NCI-H460 (cell line): ENCODE data around the gene MBNL2. TPM values are rescaled to one million over a fixed set of nuclear protein-coding genes. Genes with fewer than 3 reads are reported as not detected.
A peak's percentile ranks its signal among the peaks of the same experiment; 100 is the strongest.

Experiments used
- DNase-seq: peaks from one replicate; pipeline ENCODE4 v3.0.0-alpha.2; 2016; ENCODE audit warnings: low read depth; ENCODE audit errors: extremely low read depth
- total RNA-seq: library from RNA; depleted of rRNA; stranded (reverse); fragments of >200 nt; shearing (Covaris generic); gene quantifications from 2 replicates; pipeline ENCODE4 v1.2.3, GENCODE V29; 2014

MBNL2 gene
- total RNA-seq, 1 experiment from 2014 or later, result 48.9 TPM

DNA sequence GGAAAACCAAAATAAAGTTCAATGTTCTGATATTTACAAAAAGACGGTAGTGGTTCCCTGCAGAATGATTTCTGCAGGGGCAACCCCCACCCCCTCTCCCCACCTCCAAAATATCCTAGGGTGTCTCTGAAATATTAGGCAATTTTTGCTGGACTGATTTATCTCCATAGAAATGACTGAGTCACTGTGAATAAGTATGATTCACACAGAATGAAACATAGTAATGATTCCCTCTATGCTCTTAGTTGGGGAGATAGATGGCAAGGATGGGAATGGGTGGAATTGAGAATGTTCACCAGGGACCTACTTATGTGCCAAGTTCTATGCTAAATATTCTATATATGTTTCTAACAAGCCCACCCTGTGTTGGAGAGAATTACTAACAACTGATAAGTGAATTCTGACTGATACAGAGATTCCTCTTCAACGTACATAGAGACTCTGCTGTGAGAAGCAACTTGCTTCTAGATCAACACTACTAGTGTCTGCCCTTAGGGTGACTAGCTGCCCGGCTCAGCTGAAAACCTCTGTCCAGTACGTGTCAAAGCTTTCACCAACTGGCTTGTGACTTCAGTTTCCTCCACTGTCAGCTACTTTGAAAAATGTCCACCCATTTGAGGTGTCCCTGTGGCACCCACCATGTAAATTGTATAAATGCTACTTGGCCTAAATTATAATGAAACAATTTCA lies 173.5 kb downstream of the MBNL2 start:
- DNase-seq, result peak; percentile 26

DNA sequence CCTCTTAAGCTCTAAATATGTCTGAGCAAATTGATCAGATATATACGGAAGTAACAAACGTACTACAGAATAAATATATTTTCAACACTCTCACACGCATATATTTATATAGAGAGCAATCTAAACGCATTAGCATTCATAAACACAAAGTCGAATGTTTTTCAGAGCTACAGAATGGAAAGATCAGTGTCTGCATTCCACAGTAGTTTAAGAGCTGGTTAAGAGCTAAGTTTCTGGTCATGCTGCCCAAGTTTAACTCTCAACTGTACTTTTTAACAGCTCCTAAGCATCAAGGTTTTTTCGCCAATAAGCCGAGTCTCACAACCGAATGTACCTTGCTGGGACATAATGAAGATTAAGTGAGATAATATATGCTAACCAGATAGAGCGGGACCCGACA lies 175.1 kb downstream of the MBNL2 start:
- no peak for DNase-seq

DNA sequence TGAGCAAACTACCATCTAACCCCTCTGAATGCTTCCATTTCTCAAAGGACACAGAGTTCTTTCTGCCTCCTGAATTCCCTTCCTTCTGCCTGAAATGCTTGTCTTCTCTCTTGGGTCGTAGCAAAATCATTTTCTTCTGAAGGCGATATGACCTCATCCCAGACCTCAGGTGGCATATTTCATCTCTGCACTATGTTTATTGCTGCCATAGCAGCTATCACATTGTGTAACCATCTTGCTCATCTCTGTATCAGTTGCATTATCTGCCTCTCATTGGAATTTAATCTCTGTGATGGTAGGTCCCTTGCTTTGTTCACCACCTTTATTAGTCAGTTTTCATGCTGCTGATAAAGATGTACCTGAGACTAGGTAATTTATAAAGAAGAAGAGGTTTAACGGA lies 179.3 kb downstream of the MBNL2 start:
- DNase-seq, result no peak

DNA sequence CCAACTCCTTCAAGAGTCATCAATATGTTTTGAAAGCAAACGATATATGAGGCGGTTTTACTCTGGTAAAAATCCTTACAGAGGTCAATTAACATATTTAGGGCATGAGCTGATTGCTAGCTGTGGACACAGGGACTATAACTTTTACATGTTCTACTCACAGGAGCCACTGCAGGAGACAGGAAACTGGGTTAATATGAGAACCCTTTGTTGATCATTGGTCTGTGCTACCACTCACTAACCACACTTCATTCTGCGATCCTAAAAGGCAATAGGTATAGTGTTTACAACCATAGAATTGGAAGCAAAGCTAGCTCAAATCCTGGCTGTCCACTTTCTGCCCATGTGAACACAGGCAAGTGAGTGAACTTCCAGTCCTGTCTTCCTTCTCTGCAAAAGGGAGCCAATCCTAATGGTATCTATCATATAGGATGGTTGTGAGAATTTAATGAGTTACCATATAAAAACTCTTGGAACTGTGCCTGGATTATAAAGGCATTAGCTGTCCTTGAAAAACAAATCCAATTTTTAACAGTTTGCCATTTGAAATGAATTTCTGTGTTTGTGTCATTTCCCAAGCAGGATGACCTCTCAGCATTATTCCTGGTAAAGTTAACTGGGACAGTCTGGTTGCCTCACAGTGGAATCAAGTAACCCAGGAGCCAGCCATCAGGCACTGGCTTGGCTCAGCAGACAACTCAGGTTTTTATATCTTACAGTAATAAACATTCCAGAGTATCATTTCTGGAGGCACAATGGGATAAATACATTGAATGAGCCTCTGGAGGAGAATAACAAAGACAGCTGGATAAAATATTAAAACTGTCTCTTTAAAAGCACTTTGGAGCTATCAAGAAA lies 182.0 kb downstream of the MBNL2 start:
- DNase-seq, result no peak

DNA sequence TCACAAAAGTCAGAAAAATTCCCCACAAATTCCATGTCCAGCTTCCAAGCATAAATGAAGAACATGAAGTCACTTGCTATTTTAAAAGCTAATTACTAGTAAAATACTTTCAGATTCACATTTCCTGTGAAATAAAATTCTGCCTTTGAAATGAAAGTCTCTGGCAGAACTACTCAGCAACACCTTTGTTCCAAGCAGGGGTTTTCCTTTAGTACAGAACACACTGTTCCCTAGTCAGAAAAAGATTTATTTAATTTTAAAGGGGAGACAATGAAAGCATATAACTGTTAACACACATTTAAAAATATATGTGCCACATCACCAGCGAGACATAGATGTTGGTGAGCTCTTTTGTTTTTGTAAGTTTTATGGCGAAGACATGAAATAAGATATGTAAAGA lies 185.4 kb downstream of the MBNL2 start:
- DNase-seq, result no peak

DNA sequence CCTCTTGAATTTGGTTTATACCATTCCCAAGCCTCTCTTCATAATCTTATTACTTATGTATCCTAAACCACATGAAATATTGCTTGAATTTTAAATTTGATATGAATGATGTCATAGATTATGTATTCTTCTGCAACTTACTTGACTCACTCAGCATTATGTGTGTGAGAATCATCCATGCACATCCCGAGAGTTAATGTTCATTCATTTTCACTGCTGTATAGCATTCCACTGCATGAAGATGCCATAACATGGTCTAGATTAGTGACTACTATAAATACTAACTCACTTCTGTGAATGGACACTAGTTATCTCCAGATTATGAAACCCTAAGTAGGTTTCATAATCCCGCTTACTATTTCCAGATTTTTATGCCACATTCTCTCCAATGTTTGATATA lies 186.8 kb downstream of the MBNL2 start:
- no peak for DNase-seq

DNA sequence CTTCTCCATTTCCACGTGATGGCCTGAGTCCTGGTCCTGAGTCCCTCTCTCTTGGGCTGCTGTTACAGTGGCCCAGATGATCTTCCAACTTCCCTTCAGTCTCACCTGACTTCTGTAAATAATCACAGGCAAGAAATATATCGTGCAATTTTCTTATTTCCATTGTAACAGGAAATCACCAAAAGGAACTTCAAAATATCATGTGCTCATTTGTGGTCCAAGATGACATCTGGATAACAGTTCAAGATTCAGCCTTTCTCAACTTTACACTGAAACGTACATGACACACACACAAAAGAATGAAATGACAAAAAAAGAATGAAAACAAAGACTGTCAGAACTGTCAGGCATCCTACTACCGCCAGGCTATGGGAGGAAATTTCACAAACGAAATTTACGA lies 189.9 kb downstream of the MBNL2 start:
- DNase-seq, result no peak

DNA sequence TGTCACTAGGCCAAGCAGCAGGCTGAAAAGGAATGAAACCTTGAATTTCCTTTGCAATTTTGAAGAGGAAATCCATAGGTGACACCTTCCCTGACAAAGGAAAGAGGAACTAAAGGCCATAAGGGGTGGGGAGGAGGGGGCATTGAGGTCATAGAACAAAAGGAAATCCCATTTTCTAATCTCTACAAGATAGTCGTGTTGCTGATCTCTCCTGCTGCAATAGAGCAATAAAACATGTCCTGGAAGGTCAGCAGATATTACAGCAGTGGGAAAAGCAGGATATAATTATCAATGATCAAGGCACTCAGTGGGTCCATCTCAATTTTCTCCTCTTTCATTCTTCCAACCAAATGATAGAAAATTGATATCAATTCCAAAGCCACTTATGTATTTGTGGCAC lies 191.6 kb downstream of the MBNL2 start:
- DNase-seq, result no peak

DNA sequence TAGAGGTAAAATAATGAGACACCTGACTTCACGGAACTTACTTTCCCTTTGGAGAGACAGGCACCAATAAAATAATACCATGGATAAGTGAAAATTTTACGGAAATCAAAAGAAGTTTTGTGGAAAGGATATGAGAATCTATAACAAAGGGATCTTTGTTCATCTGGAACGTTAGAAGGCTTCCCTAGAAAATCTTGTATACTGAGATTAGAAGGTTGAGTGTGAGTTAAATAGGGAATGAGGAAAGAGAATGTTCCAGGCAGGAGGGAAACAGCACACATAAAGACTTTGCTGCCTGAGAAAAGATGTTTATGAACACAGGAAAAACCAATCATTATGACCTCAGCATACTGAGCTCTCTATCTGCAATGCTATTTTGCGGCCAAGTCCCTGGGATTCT lies 192.3 kb downstream of the MBNL2 start:
- no peak for DNase-seq

DNA sequence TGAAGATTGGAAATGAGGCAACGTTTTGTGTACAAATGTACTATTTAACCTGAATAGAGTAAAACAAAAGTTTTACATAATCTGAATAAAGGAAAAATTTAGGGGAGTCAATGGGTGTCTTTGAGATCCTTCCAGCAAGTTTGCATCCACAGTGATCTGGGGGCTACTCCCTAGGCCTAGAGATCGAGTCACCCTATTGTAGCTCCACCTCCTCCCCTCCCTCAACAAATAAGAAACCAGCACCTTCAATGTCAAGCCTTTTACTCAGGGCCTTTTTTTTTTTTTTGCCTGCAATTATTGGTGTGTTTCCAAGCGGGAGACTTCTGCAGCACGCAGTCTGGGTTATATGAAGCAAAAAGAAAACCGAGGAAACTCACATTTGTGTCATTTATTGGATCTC lies 195.6 kb downstream of the MBNL2 start:
- DNase-seq, result no peak

DNA sequence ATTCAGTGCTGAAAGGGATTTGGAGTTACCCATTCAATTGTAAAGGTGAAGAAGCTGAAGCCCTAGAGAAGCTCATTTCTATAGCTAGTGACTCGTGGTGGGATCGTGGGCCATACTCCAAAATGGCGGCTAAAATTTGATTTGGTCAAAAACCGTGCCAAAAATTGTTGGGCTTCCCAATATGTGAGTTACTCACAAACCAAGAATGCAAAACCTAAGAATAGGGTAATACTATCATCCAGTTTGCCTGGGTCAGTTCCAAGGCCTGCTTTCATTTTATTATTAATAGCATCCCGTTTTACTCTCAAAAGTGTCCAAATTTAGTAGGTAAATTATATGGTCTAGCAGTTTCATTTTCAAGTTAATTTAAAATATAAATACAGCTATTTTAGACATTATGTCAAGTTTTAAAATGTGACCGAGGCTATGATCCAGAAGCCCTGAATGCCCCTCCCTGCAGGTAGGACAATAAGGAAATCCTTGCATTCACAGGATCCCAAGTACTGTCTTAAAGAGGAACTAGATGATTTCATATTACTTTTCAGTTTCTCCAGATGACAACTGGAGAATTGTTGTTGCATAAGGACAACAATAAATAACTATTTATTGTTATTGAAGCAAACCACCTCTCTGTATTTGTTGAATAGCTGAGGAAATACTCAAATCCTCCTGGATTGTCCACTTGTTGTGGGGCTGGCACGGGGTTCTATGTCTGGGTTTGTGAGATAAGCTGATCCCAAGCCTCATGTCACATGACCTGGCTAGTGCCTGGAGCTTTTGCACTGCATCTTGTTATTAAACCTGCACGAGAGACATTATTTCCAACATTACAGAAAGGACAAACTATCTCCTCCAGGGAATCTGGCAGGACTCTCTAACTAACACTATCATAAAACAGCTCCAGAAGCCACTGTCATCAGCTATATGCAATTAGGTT lies 200.3 kb downstream of the MBNL2 start:
- no peak for DNase-seq

DNA sequence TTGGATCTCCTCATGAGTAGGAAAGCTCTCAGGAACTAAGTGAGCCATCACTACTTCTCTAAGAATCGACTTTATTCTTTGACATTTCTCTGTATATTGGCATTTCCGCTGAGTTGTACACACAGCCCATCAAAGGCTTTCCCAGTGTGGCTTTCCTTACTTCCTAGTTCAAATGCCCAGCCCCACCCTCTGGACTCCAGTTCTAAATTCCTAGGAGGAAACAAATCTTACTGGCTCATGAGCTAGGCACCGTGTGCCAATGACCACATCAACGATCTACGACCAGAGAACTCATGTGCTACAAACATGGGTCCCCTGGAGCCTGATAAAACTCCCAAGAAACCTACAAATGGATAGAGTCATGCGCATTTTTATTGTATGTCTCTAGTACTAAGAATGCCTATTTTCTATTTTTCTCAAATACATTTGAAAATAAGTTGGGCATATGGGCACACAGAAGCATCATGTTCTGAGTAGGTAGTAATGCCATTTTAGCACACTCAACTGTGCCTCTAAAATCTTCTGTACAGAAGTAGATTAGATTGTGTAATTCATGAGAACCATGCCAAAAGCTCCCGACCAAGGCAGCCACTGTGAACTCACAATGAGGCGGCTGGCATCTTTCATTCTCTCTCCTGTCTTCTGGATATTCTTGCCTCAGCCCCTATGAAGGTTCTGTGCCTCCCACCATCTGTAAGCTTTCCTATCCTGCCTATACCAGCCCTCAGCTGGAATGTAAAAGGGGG lies 201.3 kb downstream of the MBNL2 start:
- no peak for DNase-seq

DNA sequence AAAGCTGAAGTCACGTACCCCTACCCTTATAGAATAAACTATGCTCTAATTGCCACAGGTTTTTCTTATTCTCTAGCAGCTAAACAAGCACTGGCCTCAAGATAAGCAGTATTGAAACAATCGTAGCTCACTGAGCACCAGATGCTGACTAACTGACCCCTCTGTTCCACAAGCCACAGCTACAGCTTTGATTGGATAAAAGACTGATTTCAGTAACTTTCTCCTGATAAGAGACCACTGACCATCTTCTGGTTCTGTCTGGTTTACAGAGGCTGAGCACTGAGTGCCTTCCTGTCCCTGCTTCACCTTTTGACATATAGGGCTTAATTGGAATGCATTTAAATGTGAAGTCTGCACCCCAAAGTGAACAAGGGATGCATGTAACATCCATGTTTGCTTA lies 203.5 kb downstream of the MBNL2 start:
- DNase-seq, result no peak

DNA sequence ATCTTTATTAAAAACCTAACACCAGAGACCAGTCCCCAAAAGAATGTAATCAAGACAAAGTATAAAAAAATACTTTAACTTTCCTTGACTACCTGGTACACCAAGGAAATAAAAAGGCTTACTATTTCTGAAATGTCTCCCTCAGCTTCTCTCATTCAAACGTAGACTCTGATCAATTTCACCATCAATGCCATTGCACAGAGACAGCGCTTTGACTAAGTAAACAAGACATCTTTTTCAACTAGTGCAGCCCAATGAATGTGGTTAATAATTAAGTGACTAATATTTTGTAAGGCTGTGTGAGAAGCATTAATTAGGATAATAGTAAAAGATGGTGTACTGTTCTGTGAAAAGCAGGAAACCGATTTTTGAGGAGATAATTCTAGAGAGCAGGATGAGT lies 204.6 kb downstream of the MBNL2 start:
- DNase-seq, result no peak

DNA sequence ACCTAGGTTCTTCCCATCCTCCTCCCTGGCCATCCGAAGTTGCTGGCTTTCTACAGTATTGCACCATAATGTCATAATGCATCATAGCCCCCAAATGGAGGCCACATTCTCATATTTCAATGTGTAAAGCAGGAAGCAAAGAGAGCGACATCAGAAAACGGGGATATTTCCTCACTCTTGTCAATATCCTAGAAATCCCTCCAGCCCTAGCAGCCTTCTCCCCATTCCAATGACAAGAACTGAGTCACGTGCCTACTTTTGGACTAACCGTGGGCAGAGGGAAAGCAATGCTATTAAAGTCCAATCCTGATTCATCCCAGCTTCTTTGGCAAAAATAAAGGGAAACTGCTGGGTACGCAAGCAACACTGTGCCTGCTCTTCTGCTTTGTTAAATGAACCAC lies 207.5 kb downstream of the MBNL2 start:
- no peak for DNase-seq

DNA sequence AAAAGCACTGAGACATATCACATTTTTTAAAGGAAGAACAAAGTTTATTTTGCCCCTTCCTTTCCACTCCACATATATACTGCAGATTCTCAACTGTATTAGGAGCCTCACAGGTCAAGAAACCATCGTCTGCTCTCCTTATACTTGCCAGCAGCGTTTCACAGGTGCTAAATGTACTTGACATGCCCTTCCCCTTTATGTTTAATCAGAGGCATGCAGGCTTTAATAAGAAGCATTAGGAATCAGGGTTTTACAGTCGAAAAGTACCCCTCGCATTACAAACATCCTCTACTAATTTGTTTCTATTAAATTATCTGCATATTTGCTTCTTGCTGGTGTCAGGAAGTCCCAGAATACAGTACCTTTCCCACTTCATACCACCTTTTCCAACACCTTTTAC lies 208.2 kb downstream of the MBNL2 start:
- no peak for DNase-seq

DNA sequence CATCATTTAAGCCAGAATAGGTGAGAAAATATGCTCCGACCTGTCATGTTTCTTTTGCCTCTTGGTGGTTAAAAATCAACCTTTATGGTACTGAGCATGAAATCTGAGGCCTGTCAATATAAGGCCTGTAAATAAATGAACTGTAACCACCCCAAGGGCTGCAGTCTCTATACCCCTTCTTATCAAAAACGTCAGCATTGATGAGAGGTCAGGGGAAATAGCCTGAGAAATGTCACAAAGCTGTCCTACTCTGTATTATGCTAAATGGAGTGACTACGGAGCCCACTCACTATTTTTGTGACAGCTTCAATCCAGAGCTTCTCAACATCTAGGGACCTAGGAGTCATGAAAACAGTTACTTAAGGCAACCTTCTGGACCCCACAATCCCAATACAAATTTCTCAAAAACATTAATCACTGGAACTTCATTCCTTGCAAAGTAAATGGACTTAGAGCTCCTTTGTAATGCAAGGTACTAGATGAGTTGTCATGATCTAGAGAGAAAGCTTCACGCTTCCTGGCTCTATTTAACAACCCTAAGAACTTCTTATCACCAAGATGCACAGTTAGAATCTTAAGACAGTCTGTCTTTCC lies 209.1 kb downstream of the MBNL2 start:
- no peak for DNase-seq

DNA sequence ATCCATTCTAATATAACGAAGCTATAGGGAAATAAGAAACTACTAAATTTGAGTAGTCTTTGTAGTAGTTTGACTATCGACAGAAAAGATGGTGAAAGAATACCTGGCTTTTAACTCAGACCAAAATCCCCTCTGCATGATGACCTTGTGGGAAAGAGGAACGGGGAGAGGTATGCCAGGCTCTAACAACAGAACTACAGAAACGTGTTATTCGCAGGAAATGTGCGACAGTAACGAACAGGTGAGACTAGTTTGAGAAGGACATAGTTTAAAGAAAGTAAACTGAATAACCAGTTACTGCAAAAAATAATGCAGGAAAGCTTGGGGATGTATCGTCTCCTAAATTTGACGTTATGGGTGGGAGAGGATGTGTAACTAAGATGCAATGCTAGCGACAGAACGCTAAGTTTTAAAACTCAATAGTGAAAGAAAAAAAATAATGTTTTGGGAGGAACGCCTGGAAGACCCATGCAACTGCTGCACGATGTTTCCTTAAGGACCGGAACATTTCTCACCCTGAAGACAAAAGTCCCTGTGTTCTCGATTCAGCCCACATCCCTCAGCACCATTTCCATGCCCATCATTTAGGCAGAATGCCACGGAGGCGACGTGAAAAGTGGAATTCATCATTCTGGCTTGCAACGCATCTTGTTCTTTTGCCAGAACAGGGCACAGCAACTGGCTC lies 210.2 kb downstream of the MBNL2 start:
- DNase-seq, result no peak

DNA sequence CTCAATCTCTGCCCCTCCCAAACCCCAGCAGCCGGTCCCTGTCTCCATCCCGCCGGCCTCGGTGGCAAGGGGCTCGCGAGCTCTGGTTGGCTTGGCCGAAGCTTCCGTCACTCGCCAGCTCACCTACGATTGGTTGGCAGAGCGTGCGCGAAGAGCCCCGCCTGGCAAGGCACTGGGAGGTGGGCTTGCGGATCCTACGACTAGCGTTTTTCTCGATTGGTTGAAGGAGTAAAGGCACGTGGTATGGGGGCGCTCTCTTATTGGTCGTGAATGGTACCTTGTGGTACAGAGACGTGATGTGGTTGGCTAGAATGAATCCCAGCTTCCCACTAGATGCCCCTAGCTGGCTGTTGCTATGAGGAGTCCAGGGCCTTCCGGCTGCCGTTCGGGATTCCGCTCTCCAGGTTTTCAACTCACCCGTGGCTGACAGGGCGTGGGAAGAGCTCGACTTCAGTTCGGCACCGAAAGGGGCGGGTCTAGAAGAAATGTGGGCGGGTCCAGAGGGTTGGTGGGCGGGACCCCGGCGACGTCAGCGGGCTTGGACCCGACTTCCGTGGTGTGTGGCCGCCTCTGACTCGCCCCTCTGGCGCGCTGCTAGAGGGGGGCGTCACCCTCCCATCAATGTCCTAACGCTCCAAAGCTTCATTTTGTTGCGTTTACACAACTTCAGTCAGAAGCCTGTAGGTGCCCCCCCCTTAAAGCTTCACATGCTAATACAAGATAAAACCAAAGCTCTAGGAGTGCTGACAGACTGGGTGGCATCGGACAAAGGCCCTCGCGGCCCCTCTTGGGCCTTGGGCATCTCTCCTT lies 211.0 kb downstream of the MBNL2 start:
- DNase-seq, result peak; percentile 94
